Effector CD4-positive, alpha-beta T cell (primary cell): ENCODE results near the gene PTPRE.

Experiments used
- DNase-seq: peaks from one replicate; pipeline ENCODE4 v3.0.0-alpha.2; 2020

Gene PTPRE

GRCh38 chr10:128027822-128028507 lies 121.1 kb downstream of the PTPRE start:
- DNase-seq: no peak

- DNase-seq: no peak
Observed at GRCh38 chr10:128028508-128029289, 121.8 kb downstream of the PTPRE start.

GRCh38 chr10:128029290-128029651 lies 122.4 kb downstream of the PTPRE start:
- DNase-seq: no peak

GRCh38 chr10:128029731-128030369 lies 122.9 kb downstream of the PTPRE start:
- no peak for DNase-seq

GRCh38 chr10:128030498-128031072 lies 123.7 kb downstream of the PTPRE start:
- DNase-seq: no peak

GRCh38 chr10:128031216-128031615 lies 124.3 kb downstream of the PTPRE start:
- DNase-seq: no peak

GRCh38 chr10:128032466-128032865 lies 125.6 kb downstream of the PTPRE start:
- no peak for DNase-seq

GRCh38 chr10:128035557-128035973 lies 128.7 kb downstream of the PTPRE start:
- DNase-seq: peak; percentile 47

GRCh38 chr10:128036011-128036615 lies 129.2 kb downstream of the PTPRE start:
- no peak for DNase-seq

GRCh38 chr10:128036746-128037543 lies 130.0 kb downstream of the PTPRE start:
- DNase-seq: no peak

- DNase-seq: no peak
Observed at GRCh38 chr10:128040096-128040495, 133.2 kb downstream of the PTPRE start.

- no peak for DNase-seq
Observed at GRCh38 chr10:128040681-128041080, 133.8 kb downstream of the PTPRE start.

GRCh38 chr10:128042131-128042610 lies 135.3 kb downstream of the PTPRE start:
- DNase-seq: no peak

GRCh38 chr10:128043259-128044045 lies 136.5 kb downstream of the PTPRE start:
- no peak for DNase-seq

GRCh38 chr10:128044186-128044585 lies 137.3 kb downstream of the PTPRE start:
- no peak for DNase-seq

GRCh38 chr10:128044961-128045832 lies 138.3 kb downstream of the PTPRE start:
- no peak for DNase-seq

GRCh38 chr10:128045833-128046120 lies 138.9 kb downstream of the PTPRE start:
- no peak for DNase-seq

- no peak for DNase-seq
Observed at GRCh38 chr10:128046156-128046952, 139.5 kb downstream of the PTPRE start.

- DNase-seq: no peak
Observed at GRCh38 chr10:128046953-128047290, 140.0 kb downstream of the PTPRE start.

- peak; percentile 77 for DNase-seq
Observed at GRCh38 chr10:128047351-128047750, 140.4 kb downstream of the PTPRE start.
